ENCODE results near the gene CEACAM6. TPM values are rescaled to one million over a fixed set of nuclear protein-coding genes. Genes with fewer than 3 reads are reported as not detected.

The CEACAM6 gene
- total RNA-seq, 1 experiment from 2014 or later: 0.37 TPM

GRCh38 chr19:41796901-41797300, 41.6 kb downstream of the CEACAM6 start:
- DNase-seq (ENCODE audit: low spot score) (no peak), ATAC-seq (no peak)
- H3K27me3 Mint-ChIP-seq (ENCODE audit: low read depth): peaks cover 11% of the 10 kb centered on the region
- H3K36me3 Mint-ChIP-seq: no peaks in the 10 kb centered on the region
- TF ChIP-seq PRDM15 (CRISPR knock-in tag; IDR thresholded peaks at IDR 0.05): no peak
- TF ChIP-seq PRRX2 (CRISPR knock-in tag; IDR thresholded peaks at IDR 0.05): no peak
- TF ChIP-seq ZNF219 (CRISPR knock-in tag; IDR thresholded peaks at IDR 0.05; ENCODE audit: borderline replicate concordance): no peak
- no peak for TF ChIP-seq HMGXB4 (CRISPR knock-in tag; IDR thresholded peaks at IDR 0.05)
- TF ChIP-seq PREB (CRISPR knock-in tag; IDR thresholded peaks at IDR 0.05; ENCODE audit: borderline replicate concordance): no peak
- POLR2A ChIA-PET: no interaction called here
- H3K4me3 Mint-ChIP-seq: no peak overlapping the region
- no peak overlapping the region for H3K27ac Mint-ChIP-seq
- peaks cover 4% of the 10 kb centered on the region for H3K4me1 Mint-ChIP-seq
- peaks cover 8% of the 10 kb centered on the region for H3K9me3 Mint-ChIP-seq
- CTCF ChIA-PET: interaction anchor here (1.4 to 7.2 kb wide), 2 partner anchors 25 to 106 kb away, joined by 3 to 190 read pairs; no protein-coding TSS in a partner anchor

- H3K27ac Mint-ChIP-seq: no peak overlapping the region
- no peaks in the 10 kb centered on the region; the same call in 1 of the 2 replicates for H3K27me3 Mint-ChIP-seq (ENCODE audit: low read depth)
- ATAC-seq: no peak
- H3K4me3 Mint-ChIP-seq: no peak overlapping the region
- ChIA-PET CTCF (interaction anchor here (0.8 to 2.0 kb wide), 2 partner anchors 11 to 73 kb away, joined by 4 read pairs; no protein-coding TSS in a partner anchor), POLR2A (no interaction called here)
- no peak for DNase-seq (ENCODE audit: low spot score)
- H3K9me3 Mint-ChIP-seq: peaks cover 12% of the 10 kb centered on the region
- H3K4me1 Mint-ChIP-seq: peaks cover 7% of the 10 kb centered on the region
- H3K36me3 Mint-ChIP-seq: no peaks in the 10 kb centered on the region
- TF ChIP-seq RORB (CRISPR knock-in tag; IDR thresholded peaks at IDR 0.05): no peak
- TF ChIP-seq ATF6 (CRISPR knock-in tag; IDR thresholded peaks at IDR 0.05): no peak
- TF ChIP-seq ZNF532 (CRISPR knock-in tag; IDR thresholded peaks at IDR 0.05; ENCODE audit: borderline replicate concordance): no peak
- TF ChIP-seq USF1 (CRISPR knock-in tag; IDR thresholded peaks at IDR 0.05): no peak
- TF ChIP-seq ZNF423 (CRISPR knock-in tag; IDR thresholded peaks at IDR 0.05): no peak
- TF ChIP-seq ZMAT4 (CRISPR knock-in tag; IDR thresholded peaks at IDR 0.05): no peak
- TF ChIP-seq MAX (CRISPR knock-in tag; IDR thresholded peaks at IDR 0.05): no peak
- no peak for TF ChIP-seq ZNF396 (CRISPR knock-in tag; IDR thresholded peaks at IDR 0.05; ENCODE audit: borderline replicate concordance)
- TF ChIP-seq AFF4 (CRISPR knock-in tag; IDR thresholded peaks at IDR 0.05; ENCODE audit: borderline replicate concordance): no peak
Observed at GRCh38 chr19:41799444-41800000, 44.2 kb downstream of the CEACAM6 start.
